SU-DHL-6 (cell line): ENCODE data around the gene TTC16.

Source experiments
- EZH2phosphoT487 ChIP-seq: fragments of 200-600 bp; sonication (generic), shearing (Covaris generic); conservative IDR thresholded peaks from 2 replicates; pipeline ENCODE4 v1.6.1; 2018; ENCODE audit warnings: mild to moderate bottlenecking, antibody characterized with exemption, low read length, moderate library complexity, mixed read lengths
- TF ChIP-seq, protein P1 (sequence below): fragments of 200-600 bp; sonication (generic); IDR thresholded peaks from one replicate; pipeline ENCODE4 v1.5.1; 2017; ENCODE audit warnings: antibody characterized with exemption, mild to moderate bottlenecking, low read length, moderate library complexity; ENCODE audit not compliant: insufficient read depth, poor library complexity, severe bottlenecking

DNA sequence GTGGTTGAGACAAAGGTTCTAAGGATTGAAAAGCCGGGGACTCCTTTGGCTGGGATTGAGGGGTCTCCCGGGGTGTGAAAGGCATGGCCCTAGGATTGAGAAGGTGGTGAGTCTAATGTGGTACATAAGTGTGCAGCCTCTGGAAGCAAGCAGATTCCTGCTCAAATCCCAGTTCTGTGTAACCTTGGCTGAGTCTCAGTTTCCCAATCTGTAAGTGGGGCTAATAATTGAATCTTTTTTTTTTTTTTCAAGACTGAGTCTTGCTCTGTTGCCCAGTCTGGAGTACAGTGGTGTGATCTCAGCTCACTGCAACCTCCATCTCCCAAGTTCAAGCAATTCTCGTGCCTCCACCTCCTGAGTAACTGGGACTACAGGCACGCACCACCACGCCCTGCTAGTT is 56.7 kb downstream of the TTC16 start:
- TF ChIP-seq, protein P1, sequence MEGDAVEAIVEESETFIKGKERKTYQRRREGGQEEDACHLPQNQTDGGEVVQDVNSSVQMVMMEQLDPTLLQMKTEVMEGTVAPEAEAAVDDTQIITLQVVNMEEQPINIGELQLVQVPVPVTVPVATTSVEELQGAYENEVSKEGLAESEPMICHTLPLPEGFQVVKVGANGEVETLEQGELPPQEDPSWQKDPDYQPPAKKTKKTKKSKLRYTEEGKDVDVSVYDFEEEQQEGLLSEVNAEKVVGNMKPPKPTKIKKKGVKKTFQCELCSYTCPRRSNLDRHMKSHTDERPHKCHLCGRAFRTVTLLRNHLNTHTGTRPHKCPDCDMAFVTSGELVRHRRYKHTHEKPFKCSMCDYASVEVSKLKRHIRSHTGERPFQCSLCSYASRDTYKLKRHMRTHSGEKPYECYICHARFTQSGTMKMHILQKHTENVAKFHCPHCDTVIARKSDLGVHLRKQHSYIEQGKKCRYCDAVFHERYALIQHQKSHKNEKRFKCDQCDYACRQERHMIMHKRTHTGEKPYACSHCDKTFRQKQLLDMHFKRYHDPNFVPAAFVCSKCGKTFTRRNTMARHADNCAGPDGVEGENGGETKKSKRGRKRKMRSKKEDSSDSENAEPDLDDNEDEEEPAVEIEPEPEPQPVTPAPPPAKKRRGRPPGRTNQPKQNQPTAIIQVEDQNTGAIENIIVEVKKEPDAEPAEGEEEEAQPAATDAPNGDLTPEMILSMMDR, result no peak
- TF ChIP-seq EZH2phosphoT487, result no peak
